T47D (cell line): Measurements from ENCODE around the gene PAFAH1B2.

Source experiments
- DNase-seq, 2 experiments: peaks; one replicate each; pipeline versions ENCODE4 v3.0.0 to v3.0.0-alpha.2; 2011 to 2012; ENCODE audit warnings: low read depth in 1 of 2, low spot score in 1 of 2
- JUND ChIP-seq: IDR thresholded peaks from 2 replicates; pipeline ENCODE4 v1.6.1; 2012; ENCODE audit warnings: low read depth
- in situ Hi-C: cut with HindIII; loops from 2 replicates; pipeline ENCODE4 v1.10.0; 2016; ENCODE audit warnings: low sequenced_read_pairs, low pct_unique_long_range_greater_than_20kb

PAFAH1B2 gene

GRCh38 chr11:117143871-117144476, at the start of gene PAFAH1B2:
TSS of gene PAFAH1B2 (plus strand) at chr11:117144287. CDS start at chr11:117152448, 8,161 bp downstream.
- no peak for TF ChIP-seq JUND
- in situ Hi-C loops, result no loop called here
- DNase-seq, result peak; percentile 96 to 98

- DNase-seq, result no peak
- in situ Hi-C loops, result no loop called here
- no peak for TF ChIP-seq JUND
These were observed 49.3 kb upstream of the PAFAH1B2 start for GRCh38 chr11:117094776-117095175.

GRCh38 chr11:117095284-117096161, 48.6 kb upstream of the PAFAH1B2 start:
- in situ Hi-C loops, result no loop called here
- no peak; the same call in 1 of the 2 replicates for TF ChIP-seq JUND
- DNase-seq, result peak; percentile 83

- no peak for DNase-seq
- no peak for TF ChIP-seq JUND
- in situ Hi-C loops, result no loop called here
These were observed 47.7 kb upstream of the PAFAH1B2 start for GRCh38 chr11:117096201-117096991.

DNA sequence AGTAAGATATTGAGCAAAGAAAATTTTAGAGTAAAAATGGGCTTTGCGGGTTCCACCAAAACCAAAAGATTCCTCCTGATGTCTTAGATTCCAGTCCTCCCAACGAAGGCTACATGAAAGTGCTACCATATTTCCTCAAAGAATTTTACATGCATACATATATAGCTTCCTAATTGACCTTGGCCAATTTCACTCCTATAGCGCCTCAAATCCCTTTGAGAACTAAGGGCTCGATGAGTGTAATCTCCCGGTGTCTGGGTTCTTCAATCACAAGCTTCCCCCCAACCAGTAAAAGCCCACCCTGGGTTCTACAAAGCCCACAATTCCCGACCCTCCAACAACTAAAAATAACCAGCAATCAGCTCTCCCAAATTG, 47.1 kb upstream of the PAFAH1B2 start:
- no peak for TF ChIP-seq JUND
- in situ Hi-C loops, result no loop called here
- no peak for DNase-seq

- in situ Hi-C loops, result no loop called here
- DNase-seq, result no peak
- no peak for TF ChIP-seq JUND
These were observed 46.5 kb upstream of the PAFAH1B2 start for GRCh38 chr11:117097389-117098268.

DNA sequence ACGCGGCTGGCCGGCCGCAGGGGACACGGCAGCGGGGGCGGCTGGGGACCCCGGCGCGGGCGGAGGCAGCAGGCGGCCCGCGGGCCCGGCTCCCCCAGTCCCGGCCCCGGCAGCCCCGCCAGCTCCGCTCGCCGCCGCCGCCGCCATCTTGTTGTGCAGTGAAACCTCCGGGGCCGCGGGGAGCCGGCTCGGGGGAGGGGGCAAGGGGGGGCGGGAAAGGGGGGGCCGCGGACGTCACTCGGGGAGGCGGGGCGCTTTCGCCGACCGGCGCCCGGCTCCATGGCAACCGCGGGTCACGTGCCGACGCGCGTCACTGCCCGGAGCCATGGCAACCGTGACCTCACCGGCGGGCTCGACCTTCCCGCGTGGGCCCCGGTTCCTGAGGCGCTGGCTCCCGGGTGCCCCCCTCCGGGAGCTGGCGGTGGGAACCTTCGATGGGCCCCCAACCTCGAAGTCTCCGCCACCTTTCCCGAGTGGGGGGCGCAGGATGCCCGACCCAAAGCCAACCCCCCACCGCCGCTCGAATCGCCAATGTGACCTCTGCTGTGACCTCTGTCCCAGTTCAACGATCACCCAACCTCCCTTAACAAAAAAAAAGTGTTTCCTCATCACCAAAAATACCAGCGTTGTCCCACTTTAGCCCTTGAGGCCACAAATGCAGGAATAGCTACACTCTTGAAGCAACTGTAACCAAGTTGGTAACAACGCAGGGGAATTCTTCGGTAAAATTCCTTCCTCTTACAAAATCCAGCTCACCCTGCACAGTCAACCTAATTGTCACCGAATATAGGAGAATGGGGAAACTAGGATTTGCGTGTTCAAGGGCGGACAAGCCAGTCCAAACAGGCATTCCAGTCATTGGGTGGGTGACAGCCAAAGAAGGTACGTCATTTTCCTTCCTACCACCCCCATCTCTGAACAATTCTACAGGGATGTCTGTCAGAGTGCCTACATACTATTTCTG, 45.5 kb upstream of the PAFAH1B2 start, which contains the start of gene SIK3:
TSS of gene SIK3 (minus strand) at position 160 of the 964 bp plus-strand sequence. CDS start at position 147, 13 bp downstream.
- in situ Hi-C loops, result no loop called here
- TF ChIP-seq JUND, result no peak
- DNase-seq, result peak; percentile 94 to 98

DNA sequence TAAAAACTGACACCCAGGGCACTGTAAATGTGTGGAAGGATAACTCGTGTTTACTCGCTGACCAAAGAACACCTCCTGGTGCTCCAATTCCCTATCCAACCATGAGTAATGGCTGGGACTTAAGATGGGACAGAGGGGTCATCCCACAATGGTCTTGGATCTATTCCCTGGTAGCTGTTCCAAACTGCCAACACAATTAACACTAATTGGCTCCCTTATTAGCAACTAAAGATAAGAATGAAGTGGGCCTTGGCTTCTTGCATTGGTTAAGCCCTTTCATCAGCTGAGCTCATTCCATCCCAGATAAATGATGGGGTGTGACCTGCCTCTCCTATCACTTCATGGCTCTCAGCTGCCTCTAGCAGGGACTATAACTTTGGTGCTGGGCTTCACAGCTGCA, 44.4 kb upstream of the PAFAH1B2 start:
- no peak for DNase-seq
- in situ Hi-C loops, result no loop called here
- no peak for TF ChIP-seq JUND

GRCh38 chr11:117100556-117100955, 43.5 kb upstream of the PAFAH1B2 start:
- in situ Hi-C loops, result no loop called here
- no peak for TF ChIP-seq JUND
- no peak for DNase-seq

- in situ Hi-C loops, result no loop called here
- TF ChIP-seq JUND, result no peak
- DNase-seq, result peak in 1 of 2 experiments; percentile 41
These were observed 36.1 kb upstream of the PAFAH1B2 start for GRCh38 chr11:117107701-117108590.
